MM.1S (cell line): ENCODE measurements around the gene BUB3.

Experiments used
- EZH2 ChIP-seq: fragments of 300-600 bp; sonication (generic); optimal IDR thresholded peaks from 2 replicates; pipeline ENCODE3; 2017; ENCODE audit warnings: low read depth, mild to moderate bottlenecking, antibody characterized with exemption, low read length, mixed read lengths
- EZH2phosphoT487 ChIP-seq: fragments of 300-600 bp; sonication (generic); IDR thresholded peaks from 2 replicates; pipeline ENCODE4 v1.6.1; 2018; ENCODE audit warnings: antibody characterized with exemption, low read length
- TF ChIP-seq, protein P1 (sequence below): fragments of 300-600 bp; sonication (generic); IDR thresholded peaks from 2 replicates; pipeline ENCODE4 v1.5.1; 2016; ENCODE audit warnings: antibody characterized with exemption, low read length, mixed read lengths

DNA sequence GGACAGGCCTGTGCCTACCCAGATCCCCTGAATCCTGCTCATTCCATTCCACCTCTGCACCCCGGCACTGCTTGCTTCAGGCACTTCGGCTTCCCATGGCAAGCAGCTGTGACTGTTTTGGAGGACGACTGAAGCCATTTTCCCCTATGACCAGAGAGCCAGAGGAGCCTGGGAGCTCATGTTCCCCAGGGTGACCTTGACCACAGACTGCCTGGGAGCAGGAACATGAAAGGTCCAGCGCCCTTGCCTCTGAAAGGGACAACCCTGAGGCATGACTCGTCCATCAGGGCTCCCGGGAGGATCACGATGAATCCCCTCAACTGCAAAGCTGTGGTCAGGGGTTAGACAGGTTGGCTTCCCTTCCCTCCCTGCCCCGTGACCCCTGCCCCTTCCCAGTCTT lies 35.1 kb upstream of the BUB3 start:
- TF ChIP-seq, protein P1, sequence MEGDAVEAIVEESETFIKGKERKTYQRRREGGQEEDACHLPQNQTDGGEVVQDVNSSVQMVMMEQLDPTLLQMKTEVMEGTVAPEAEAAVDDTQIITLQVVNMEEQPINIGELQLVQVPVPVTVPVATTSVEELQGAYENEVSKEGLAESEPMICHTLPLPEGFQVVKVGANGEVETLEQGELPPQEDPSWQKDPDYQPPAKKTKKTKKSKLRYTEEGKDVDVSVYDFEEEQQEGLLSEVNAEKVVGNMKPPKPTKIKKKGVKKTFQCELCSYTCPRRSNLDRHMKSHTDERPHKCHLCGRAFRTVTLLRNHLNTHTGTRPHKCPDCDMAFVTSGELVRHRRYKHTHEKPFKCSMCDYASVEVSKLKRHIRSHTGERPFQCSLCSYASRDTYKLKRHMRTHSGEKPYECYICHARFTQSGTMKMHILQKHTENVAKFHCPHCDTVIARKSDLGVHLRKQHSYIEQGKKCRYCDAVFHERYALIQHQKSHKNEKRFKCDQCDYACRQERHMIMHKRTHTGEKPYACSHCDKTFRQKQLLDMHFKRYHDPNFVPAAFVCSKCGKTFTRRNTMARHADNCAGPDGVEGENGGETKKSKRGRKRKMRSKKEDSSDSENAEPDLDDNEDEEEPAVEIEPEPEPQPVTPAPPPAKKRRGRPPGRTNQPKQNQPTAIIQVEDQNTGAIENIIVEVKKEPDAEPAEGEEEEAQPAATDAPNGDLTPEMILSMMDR = no peak
- TF ChIP-seq EZH2phosphoT487 = no peak
- TF ChIP-seq EZH2 = no peak
